OCI-LY7 (cell line): ENCODE measurements around the gene PAPSS1.
"Not testable (repeated sequence)": the region's sequence is repeated elsewhere in the genome, so short reads cannot be mapped to it uniquely, and the experiment has no call there.

Source experiments
- EZH2phosphoT487 ChIP-seq: fragments of 200-600 bp; sonication (generic); IDR thresholded peaks from 2 replicates; pipeline ENCODE4 v1.6.1; 2018; ENCODE audit warnings: low read depth, borderline replicate concordance, mild to moderate bottlenecking, mixed run types, antibody characterized with exemption, low read length, moderate library complexity, mixed read lengths
- TF ChIP-seq, protein P1 (sequence below): fragments of 200-600 bp; sonication (generic); conservative IDR thresholded peaks from 2 replicates; pipeline ENCODE4 v1.5.1; 2014; ENCODE audit warnings: mild to moderate bottlenecking, antibody characterized with exemption, low read length, moderate library complexity, mixed read lengths

DNA sequence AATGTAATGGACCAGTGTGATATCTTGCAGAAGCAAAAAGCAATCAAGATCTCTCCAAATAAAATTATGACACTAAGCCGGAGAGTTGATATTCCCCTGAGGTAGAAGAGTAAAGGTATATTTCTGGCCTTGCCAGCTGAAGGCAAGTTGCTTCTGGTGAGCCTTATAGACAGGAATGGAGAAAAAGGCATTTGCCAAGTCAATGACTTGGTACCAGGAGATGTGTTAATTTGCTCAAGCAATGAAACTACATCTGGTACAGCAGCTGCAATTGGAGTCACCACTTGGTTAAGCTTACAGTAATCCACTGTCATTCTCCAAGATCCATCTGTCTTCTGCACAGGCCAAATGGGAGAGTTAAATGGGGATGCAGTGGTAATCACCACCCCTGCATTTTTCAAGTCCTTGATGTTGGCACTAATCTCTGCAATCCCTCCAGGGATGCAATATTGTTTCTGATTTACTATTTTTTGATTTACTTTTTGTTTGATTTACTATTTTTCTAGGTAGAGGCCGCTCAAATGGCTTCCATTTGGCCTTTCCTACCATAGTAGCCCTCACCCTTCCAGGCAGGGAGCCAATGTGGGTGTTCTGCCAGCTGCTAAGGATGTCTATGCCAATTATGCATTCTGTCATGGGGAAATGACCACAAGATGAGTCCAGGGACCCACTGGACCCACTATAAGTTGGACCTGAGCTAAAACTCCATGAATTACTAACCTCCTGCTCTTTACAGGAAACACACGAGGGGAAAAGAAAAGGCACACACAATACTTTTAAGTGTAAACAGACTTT lies 6.3 kb upstream of the PAPSS1 start:
- TF ChIP-seq, protein P1, sequence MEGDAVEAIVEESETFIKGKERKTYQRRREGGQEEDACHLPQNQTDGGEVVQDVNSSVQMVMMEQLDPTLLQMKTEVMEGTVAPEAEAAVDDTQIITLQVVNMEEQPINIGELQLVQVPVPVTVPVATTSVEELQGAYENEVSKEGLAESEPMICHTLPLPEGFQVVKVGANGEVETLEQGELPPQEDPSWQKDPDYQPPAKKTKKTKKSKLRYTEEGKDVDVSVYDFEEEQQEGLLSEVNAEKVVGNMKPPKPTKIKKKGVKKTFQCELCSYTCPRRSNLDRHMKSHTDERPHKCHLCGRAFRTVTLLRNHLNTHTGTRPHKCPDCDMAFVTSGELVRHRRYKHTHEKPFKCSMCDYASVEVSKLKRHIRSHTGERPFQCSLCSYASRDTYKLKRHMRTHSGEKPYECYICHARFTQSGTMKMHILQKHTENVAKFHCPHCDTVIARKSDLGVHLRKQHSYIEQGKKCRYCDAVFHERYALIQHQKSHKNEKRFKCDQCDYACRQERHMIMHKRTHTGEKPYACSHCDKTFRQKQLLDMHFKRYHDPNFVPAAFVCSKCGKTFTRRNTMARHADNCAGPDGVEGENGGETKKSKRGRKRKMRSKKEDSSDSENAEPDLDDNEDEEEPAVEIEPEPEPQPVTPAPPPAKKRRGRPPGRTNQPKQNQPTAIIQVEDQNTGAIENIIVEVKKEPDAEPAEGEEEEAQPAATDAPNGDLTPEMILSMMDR = not testable (repeated sequence)
- TF ChIP-seq EZH2phosphoT487 = not testable (repeated sequence)
